HEK293 (cell line): ENCODE results near the gene COA8.
A peak's percentile ranks its signal among the peaks of the same experiment; 100 is the strongest.

ENCODE experiments used
- AEBP2 ChIP-seq: fragments of 450-650 bp; formaldehyde crosslinking; IDR thresholded peaks from 2 replicates; pipeline ENCODE4 v1.5.1; 2016; ENCODE audit warnings: missing biosample characterization, missing genetic modification characterization, borderline replicate concordance
- CTCF ChIP-seq: fragments of 450-650 bp; formaldehyde crosslinking; IDR thresholded peaks from 2 replicates; pipeline ENCODE4 v1.5.1; 2016; ENCODE audit warnings: missing biosample characterization, missing genetic modification characterization
- SP2 ChIP-seq: fragments of 450-650 bp; formaldehyde crosslinking; IDR thresholded peaks from 2 replicates; pipeline ENCODE4 v1.5.1; 2016; ENCODE audit warnings: missing biosample characterization, missing genetic modification characterization
- YY1 ChIP-seq: fragments of 450-650 bp; formaldehyde crosslinking; IDR thresholded peaks from 2 replicates; pipeline ENCODE4 v1.5.1; 2018; ENCODE audit warnings: missing biosample characterization, missing genetic modification characterization
- ZBTB17 ChIP-seq: fragments of 450-650 bp; formaldehyde crosslinking; IDR thresholded peaks from 2 replicates; pipeline ENCODE4 v1.5.1; 2016; ENCODE audit warnings: missing biosample characterization, missing genetic modification characterization
- ZBTB20 ChIP-seq: fragments of 450-650 bp; formaldehyde crosslinking; IDR thresholded peaks from 2 replicates; pipeline ENCODE4 v1.5.1; 2016; ENCODE audit warnings: missing biosample characterization, missing genetic modification characterization
- ZNF18 ChIP-seq: fragments of 450-650 bp; formaldehyde crosslinking; IDR thresholded peaks from 2 replicates; pipeline ENCODE4 v1.5.1; 2016; ENCODE audit warnings: missing biosample characterization, missing genetic modification characterization
- ZNF433 ChIP-seq: fragments of 450-650 bp; formaldehyde crosslinking; IDR thresholded peaks from 2 replicates; pipeline ENCODE4 v1.5.1; 2016; ENCODE audit warnings: missing biosample characterization, missing genetic modification characterization, low read depth
- ZNF704 ChIP-seq: fragments of 450-650 bp; formaldehyde crosslinking; IDR thresholded peaks from 2 replicates; pipeline ENCODE4 v1.5.1; 2016; ENCODE audit warnings: missing biosample characterization, missing genetic modification characterization
- ZNF777 ChIP-seq: fragments of 450-650 bp; formaldehyde crosslinking; IDR thresholded peaks from 2 replicates; pipeline ENCODE4 v1.5.1; 2017; ENCODE audit warnings: missing biosample characterization, missing genetic modification characterization, borderline replicate concordance
- TF ChIP-seq, protein P1 (sequence below): sonication (generic); formaldehyde crosslinking; IDR thresholded peaks from 2 replicates; pipeline ENCODE4 v1.8.1; 2022; ENCODE audit warnings: mild to moderate bottlenecking, moderate library complexity, missing genetic modification reagents
- TF ChIP-seq, protein P2 (sequence below): fragments of 450-650 bp; formaldehyde crosslinking; IDR thresholded peaks from 2 replicates; pipeline ENCODE4 v1.5.1; 2016; ENCODE audit warnings: missing biosample characterization, missing genetic modification characterization
- TF ChIP-seq, protein P3 (sequence below): fragments of 450-650 bp; formaldehyde crosslinking; IDR thresholded peaks from 2 replicates; pipeline ENCODE4 v1.5.1; 2016; ENCODE audit warnings: missing biosample characterization, missing genetic modification characterization
- TF ChIP-seq, protein P4 (sequence below): fragments of 450-650 bp; formaldehyde crosslinking; IDR thresholded peaks from 2 replicates; pipeline ENCODE4 v1.5.1; 2016; ENCODE audit warnings: missing biosample characterization, missing genetic modification characterization, low read depth

DNA sequence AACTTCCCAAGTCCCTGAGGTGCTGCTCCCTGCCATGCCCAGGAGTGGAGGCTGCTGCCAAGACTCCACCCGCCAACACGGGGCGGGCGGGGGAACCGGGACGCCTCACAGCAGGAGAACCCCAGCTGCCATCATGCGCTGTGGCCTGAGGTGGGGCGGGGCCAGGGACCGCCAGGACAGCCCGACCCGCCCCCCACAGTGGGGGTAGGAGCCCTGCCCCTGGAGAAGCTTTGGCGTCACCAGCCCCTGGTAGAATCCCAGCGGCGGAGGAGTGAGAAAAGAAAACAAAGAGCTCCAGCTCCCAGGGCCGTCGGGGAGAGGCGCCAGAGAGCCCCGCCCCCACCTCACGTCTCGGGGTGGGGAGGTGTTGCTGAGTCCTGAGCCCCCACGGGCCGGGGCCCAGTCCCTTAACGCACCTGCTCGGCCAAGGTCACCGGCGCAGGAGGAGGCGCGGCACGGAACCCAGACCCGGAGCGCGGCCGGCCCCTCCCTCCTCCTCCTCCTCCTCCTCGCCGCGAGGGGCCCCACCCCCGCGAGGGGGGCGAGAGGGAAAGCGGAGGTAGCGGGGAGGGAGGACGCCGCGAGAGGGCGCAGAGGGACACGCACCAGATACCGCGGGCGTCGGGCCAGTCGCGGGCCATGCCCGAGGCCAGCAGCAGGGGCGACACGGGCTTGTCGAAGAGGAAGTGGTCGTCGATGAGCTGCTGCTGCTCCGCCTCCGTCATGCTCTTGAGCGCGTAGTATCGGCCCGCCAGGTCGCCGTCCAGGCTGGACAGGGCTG is 41.9 kb upstream of the COA8 start:
- TF ChIP-seq ZNF704 (no peak; the same call in 1 of the 2 replicates), AEBP2 (tag by site-specific recombination) (no peak), CTCF (tag by site-specific recombination) (peak; percentile 100), YY1 (tag by site-specific recombination) (0 out of 2 replicates have a peak, but pooled peaks have one; percentile 39), ZNF777 (tag by site-specific recombination) (peak; percentile 72; the same call in 1 of the 2 replicates), ZBTB20 (peak; percentile 85), SP2 (tag by site-specific recombination) (peak; percentile 71), ZNF433 (tag by site-specific recombination) (no peak), ZBTB17 (tag by site-specific recombination) (peak; percentile 89), ZNF18 (tag by site-specific recombination) (no peak)
- TF ChIP-seq, protein P1, sequence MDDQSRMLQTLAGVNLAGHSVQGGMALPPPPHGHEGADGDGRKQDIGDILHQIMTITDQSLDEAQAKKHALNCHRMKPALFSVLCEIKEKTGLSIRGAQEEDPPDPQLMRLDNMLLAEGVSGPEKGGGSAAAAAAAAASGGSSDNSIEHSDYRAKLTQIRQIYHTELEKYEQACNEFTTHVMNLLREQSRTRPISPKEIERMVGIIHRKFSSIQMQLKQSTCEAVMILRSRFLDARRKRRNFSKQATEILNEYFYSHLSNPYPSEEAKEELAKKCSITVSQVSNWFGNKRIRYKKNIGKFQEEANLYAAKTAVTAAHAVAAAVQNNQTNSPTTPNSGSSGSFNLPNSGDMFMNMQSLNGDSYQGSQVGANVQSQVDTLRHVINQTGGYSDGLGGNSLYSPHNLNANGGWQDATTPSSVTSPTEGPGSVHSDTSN (CRISPR knock-in tag), result peak; percentile 20; the same call in 1 of the 2 replicates
- TF ChIP-seq, protein P2, sequence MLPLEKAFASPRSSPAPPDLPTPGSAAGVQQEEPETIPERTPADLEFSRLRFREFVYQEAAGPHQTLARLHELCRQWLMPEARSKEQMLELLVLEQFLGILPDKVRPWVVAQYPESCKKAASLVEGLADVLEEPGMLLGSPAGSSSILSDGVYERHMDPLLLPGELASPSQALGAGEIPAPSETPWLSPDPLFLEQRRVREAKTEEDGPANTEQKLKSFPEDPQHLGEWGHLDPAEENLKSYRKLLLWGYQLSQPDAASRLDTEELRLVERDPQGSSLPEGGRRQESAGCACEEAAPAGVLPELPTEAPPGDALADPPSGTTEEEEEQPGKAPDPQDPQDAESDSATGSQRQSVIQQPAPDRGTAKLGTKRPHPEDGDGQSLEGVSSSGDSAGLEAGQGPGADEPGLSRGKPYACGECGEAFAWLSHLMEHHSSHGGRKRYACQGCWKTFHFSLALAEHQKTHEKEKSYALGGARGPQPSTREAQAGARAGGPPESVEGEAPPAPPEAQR (tag by site-specific recombination), result peak; percentile 49; the same call in 1 of the 2 replicates
- TF ChIP-seq, protein P3, sequence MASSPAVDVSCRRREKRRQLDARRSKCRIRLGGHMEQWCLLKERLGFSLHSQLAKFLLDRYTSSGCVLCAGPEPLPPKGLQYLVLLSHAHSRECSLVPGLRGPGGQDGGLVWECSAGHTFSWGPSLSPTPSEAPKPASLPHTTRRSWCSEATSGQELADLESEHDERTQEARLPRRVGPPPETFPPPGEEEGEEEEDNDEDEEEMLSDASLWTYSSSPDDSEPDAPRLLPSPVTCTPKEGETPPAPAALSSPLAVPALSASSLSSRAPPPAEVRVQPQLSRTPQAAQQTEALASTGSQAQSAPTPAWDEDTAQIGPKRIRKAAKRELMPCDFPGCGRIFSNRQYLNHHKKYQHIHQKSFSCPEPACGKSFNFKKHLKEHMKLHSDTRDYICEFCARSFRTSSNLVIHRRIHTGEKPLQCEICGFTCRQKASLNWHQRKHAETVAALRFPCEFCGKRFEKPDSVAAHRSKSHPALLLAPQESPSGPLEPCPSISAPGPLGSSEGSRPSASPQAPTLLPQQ (tag by site-specific recombination), result peak; percentile 99
- TF ChIP-seq, protein P4, sequence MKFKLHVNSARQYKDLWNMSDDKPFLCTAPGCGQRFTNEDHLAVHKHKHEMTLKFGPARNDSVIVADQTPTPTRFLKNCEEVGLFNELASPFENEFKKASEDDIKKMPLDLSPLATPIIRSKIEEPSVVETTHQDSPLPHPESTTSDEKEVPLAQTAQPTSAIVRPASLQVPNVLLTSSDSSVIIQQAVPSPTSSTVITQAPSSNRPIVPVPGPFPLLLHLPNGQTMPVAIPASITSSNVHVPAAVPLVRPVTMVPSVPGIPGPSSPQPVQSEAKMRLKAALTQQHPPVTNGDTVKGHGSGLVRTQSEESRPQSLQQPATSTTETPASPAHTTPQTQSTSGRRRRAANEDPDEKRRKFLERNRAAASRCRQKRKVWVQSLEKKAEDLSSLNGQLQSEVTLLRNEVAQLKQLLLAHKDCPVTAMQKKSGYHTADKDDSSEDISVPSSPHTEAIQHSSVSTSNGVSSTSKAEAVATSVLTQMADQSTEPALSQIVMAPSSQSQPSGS (tag by site-specific recombination), result peak; percentile 45
